GM12864 (cell line): ENCODE results near the gene PRDX2.

Experiments
- DNase-seq: peaks from one replicate; pipeline ENCODE4 v3.0.0-alpha.2; 2011; ENCODE audit warnings: low read depth
- H3K4me3 ChIP-seq: 2 replicates; pipeline ENCODE4 v1.5.1; 2011; ENCODE audit warnings: mild to moderate bottlenecking, low read depth, low read length, control low read depth
- CTCF ChIP-seq: IDR thresholded peaks from 2 replicates; pipeline ENCODE4 v1.5.1; 2011; ENCODE audit warnings: low read depth, mild to moderate bottlenecking, moderate library complexity, low read length, control low read depth, inconsistent platforms; ENCODE audit errors: missing control alignments

Gene PRDX2

DNA sequence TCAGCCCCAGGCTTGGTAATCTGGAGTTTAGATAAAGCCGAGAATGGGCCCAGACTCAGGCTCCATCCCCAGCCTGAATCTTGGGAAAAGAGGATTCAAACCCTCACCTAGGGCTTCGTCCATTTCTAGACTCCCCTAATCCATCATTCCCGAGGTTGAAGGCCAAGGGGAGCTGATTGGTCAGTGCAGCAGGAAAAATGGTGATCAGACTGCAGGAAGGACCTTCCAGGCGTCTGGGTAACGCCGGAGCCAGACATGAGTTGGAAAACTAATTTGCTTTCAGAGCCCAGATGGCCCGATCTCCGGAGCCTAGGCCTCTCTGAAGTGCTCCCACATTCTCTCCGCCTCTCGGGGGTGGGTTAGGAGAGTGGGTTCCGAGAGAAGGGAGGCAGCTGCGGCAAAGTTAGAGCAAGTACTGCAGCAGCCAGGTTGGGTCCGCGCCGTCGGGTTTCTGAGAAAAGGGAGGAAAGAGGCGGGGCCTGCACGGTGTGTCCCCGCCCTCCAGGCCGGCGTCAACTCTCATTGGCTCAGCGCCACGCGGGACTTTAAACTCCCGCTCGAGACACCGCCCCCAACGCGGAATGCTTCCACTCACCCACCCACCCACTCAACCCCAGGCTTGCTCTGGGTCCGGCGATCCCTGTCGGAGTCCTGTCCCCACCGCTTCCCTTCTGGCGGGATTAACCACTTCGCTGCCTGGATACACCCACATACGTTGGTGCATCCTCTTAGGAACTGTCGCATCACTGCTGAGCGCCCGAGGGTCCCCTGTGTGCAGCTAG, 33.6 kb upstream of the PRDX2 start:
- no peak for TF ChIP-seq CTCF
- no peak for DNase-seq
- H3K4me3 ChIP-seq, result no peak overlapping the region

- peak within 1 kb of the TSS; percentile 40 for H3K4me3 ChIP-seq
- DNase-seq, result no peak
- TF ChIP-seq CTCF, result no peak
These were observed 33.0 kb upstream of the PRDX2 start, which contains the start of gene RTBDN for GRCh38 chr19:12834566-12834943. TSS of gene RTBDN (minus strand) at chr19:12834579. CDS start at chr19:12829979, 4,600 bp downstream.

DNA sequence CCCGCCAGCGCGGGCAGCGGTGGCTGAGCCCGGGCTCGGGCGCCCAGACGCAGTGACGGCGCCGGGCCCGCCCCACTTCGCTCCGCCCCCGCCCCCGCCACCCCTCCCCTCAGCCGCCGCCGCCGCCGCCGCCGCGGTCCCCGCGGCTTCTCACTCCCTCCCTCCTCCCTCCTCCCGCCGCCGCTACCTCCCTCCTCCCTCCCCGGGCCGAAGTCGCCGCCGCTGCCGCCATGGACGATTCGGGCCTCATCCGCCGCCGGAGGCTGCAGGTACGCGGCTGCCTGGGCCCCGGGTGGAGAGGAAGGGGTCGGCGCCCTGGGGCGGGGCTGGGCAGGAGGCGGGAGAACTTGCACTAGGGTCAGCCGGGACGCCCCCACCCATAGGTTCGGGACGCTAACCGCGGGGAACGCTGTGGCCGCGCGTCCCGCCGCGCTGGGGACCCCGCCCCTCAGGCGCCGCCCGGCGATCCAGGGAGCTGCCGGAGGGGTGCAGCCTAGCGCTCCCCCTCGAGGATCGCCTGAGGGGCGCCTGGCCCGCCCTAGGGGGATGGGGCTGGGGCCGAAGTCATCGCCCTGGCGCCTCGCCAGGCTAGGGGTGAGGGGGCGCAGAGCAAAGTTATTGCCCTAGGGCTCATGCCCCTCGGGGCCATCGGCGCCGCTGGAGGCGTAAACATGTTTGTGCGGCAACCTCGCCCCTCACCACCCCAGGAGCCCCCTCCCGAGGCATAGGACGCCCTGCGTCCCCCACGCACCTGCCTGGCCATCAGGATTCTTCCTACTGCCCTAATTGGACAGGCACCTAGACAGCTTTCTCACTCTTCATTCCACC, 32.4 kb upstream of the PRDX2 start:
- peak overlapping the region; percentile 40 for H3K4me3 ChIP-seq
- no peak for DNase-seq
- TF ChIP-seq CTCF, result peak; percentile 4

DNA sequence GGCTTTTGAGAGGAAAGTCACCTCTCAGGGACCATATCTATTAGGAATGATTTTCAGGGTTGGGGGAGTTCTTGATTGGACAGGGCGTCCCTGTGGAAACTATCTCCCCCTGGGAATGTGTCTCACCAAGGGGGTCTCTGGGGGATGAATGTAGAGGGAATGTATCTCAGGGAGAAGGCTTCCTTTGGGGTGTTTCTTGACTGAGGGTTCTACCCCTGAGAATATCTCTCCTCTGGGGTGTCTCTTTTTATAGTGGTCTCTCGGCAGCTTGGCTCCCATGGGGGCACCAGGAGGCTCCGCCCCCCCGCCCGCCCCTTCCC, 31.8 kb upstream of the PRDX2 start:
- TF ChIP-seq CTCF, result no peak
- no peak overlapping the region for H3K4me3 ChIP-seq
- DNase-seq, result no peak

DNA sequence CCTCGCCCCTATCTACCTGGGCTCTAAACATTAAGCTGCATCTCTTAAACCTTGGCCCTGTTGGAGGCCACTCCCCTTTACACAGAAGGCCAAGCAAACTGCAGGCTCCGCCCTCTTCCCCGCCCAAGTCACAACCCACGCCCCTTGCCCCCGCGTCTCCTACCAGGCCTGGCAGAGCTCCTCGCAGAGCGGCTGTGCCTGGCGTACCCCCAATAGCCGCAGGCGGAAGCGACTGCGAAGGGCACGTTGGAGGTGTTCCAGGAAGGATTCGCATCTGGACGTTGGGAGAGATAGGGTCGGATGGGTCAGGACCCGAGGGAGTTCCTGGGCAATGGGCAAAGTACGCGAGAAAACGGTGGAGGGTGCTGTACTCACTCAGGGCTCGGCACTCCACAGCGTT, 26.9 kb upstream of the PRDX2 start:
- TF ChIP-seq CTCF, result no peak
- DNase-seq, result no peak
- H3K4me3 ChIP-seq, result no peak overlapping the region

DNA sequence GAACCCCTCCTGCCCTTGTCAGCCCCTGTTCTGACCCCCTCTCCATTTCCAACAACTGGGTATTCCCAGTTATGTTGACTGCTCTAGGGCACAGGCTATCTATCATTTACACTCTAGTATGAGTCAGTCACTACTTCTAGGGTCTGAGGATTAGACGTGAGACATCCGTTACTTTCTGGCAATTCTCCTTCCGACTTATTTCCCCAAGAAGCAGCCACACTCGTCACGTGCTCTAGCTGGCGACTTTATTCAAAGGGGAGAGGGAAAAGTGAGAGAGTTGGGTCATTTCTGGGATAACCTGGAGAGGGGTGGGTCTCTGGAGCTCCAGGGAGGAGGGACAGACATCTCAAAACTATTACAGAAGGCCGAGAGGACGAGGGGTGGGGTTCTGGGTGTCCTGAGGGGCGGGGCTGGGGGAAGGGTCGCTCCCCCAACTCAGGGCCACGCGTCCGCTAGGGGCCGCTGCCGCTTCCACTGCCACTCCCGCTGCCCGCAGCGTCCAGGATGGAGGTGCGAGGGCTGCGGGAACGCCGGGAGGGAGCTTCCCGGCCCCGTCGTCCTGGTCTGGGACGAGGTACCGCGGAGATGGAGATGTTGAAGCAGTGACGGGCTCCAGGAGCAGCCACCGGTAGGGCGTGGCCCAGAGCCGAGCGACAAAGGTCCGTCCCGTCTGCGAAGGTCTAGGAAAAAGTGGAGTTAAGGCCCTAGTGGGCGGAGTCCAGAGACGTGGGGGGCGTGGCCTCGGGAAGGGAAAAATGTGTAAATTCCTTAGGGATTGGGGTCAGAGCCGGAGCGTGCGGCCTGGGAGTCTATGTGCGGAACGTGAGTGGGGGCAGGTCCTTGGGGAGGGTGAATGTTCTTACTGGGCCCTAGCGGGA, 23.9 kb upstream of the PRDX2 start:
- no peak for DNase-seq
- TF ChIP-seq CTCF, result peak; percentile 44
- H3K4me3 ChIP-seq, result no peak overlapping the region
